Neural cell (in vitro differentiated cells): ENCODE measurements around the gene C1orf226.

ENCODE experiments used
- POLR2AphosphoS5 ChIP-seq: IDR thresholded peaks from 2 replicates; pipeline ENCODE4 v1.6.1; 2012
- TAF1 ChIP-seq: IDR thresholded peaks from 2 replicates; pipeline ENCODE4 v1.6.1; 2012; ENCODE audit warnings: low read depth
- TF ChIP-seq, protein P1 (sequence below): fragments of 450-650 bp; IDR thresholded peaks from 2 replicates; pipeline ENCODE4 v1.5.1; 2014; ENCODE audit warnings: antibody characterized with exemption, mild to moderate bottlenecking, moderate library complexity; ENCODE audit not compliant: poor library complexity, severe bottlenecking

DNA sequence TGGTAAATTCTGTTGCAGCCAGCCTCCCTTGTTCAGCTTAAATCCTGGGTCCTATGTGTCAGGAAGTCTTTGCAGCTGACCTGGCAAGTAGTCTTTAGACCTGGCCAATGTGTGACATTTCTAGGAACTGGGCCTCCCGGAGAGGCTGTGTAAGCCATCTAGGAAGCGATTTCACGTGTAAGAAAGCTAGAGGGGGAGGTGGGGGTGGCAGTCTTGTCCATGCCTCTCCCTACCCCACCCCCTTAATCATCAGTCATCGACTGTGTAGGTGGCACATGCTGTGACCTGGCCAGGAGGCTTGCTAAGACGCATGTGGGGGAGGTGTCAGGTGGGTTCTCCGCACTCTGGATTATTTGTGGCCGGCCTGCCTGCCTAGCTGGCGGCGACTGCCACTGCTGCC is 8.4 kb downstream of the C1orf226 start:
- TF ChIP-seq, protein P1, sequence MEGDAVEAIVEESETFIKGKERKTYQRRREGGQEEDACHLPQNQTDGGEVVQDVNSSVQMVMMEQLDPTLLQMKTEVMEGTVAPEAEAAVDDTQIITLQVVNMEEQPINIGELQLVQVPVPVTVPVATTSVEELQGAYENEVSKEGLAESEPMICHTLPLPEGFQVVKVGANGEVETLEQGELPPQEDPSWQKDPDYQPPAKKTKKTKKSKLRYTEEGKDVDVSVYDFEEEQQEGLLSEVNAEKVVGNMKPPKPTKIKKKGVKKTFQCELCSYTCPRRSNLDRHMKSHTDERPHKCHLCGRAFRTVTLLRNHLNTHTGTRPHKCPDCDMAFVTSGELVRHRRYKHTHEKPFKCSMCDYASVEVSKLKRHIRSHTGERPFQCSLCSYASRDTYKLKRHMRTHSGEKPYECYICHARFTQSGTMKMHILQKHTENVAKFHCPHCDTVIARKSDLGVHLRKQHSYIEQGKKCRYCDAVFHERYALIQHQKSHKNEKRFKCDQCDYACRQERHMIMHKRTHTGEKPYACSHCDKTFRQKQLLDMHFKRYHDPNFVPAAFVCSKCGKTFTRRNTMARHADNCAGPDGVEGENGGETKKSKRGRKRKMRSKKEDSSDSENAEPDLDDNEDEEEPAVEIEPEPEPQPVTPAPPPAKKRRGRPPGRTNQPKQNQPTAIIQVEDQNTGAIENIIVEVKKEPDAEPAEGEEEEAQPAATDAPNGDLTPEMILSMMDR = no peak
- TF ChIP-seq POLR2AphosphoS5 (no peak), TAF1 (no peak)
